NOMO-1 treated with dmso at 0.1 percent for 144 hours (cell line): ENCODE results near the gene CALCOCO2.
"Not testable (repeated sequence)": the region's sequence is repeated elsewhere in the genome, so short reads cannot be mapped to it uniquely, and the experiment has no call there.

Experiments
- DNase-seq: peaks from one replicate; lab custom pipeline; 2025; ENCODE audit not compliant: unreplicated experiment; lab: John Stamatoyannopoulos, UW

Gene CALCOCO2, protein sequence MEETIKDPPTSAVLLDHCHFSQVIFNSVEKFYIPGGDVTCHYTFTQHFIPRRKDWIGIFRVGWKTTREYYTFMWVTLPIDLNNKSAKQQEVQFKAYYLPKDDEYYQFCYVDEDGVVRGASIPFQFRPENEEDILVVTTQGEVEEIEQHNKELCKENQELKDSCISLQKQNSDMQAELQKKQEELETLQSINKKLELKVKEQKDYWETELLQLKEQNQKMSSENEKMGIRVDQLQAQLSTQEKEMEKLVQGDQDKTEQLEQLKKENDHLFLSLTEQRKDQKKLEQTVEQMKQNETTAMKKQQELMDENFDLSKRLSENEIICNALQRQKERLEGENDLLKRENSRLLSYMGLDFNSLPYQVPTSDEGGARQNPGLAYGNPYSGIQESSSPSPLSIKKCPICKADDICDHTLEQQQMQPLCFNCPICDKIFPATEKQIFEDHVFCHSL

DNA sequence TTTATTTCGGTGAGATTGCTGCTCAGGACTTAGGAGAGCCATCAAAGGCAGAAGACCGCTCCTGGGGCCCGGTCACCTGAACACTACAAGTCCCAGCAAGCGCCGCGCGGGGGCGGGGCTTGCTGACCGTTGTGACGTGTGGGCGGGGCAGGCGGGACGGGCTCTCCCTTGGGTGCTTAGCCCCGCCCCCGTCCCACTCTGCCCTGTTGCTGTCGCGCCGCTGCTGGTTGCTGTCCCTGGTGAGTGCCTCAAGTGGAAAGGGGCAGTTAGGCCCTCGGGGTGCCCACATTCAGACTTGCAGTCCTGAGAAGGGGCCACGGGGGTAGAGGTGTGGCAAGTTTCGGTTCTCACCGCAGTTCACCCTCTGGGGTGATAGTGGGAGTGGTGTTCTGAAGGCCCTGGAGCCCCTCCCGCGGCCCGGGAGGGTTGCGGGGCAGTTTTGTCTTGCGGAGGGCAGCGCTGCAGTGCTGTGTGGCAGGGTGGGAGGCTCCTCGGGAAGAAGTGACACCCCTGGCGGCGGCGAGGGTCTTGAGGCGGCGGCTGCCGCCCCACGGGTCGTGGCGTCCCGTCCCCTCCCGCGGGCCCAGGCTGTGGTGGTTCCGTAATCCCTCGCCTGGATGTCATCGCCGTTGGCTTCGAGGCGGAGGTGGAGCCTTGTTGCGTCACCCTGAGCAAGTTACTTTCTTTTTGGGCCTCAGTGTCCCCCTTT lies at the start of gene CALCOCO2:
Gene CALCOCO2 (plus strand): TSS at position 196 of the 709 bp plus-strand sequence. CDS start 10,673 bp downstream, outside the sequence.
- peak; percentile 95 for DNase-seq

DNA sequence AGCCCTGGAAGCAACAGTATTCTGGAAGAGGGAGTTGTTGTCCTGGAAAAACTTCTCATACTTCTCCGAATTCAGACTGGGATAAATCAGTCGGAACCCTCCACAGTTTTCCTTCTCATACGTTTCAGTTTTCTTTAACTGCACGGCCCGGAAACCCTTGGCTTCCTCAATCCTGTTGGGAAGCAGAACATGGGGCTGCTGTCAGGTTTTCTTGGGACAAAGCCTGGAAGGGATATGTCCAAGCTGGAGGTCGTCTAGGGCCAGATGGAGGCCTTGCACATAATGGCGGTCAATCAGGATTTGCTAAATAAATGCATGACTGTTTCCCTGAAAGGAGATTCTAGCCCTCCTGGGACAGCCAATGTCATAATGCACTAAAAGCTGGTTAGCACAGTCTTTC lies 43.0 kb upstream of the CALCOCO2 start:
- DNase-seq = no peak

DNA sequence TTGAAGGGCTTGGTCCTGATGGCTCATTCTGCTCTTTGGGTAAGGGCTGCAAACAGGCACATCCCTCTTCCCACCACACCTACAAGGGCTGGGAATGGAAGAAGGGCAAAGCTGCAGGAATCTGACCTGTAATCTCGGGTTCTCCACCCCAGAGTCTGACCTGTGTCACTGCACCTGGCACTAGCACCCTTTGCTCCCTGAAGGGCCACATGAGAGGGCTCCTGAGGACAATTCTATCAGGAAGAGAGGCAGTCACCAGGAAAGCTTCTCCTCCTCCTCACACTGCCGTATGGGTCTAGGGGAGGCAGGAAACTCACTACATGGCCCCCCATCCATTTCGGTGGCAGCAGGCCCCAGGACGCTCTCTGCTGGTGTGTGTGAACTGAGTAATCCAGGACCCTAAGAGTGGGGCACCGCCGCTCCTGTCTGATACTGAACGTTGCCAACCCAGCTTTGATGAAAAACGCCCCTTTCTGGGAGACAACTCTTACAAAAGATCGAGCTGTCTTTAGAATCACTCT lies 40.2 kb upstream of the CALCOCO2 start:
- DNase-seq = no peak

DNA sequence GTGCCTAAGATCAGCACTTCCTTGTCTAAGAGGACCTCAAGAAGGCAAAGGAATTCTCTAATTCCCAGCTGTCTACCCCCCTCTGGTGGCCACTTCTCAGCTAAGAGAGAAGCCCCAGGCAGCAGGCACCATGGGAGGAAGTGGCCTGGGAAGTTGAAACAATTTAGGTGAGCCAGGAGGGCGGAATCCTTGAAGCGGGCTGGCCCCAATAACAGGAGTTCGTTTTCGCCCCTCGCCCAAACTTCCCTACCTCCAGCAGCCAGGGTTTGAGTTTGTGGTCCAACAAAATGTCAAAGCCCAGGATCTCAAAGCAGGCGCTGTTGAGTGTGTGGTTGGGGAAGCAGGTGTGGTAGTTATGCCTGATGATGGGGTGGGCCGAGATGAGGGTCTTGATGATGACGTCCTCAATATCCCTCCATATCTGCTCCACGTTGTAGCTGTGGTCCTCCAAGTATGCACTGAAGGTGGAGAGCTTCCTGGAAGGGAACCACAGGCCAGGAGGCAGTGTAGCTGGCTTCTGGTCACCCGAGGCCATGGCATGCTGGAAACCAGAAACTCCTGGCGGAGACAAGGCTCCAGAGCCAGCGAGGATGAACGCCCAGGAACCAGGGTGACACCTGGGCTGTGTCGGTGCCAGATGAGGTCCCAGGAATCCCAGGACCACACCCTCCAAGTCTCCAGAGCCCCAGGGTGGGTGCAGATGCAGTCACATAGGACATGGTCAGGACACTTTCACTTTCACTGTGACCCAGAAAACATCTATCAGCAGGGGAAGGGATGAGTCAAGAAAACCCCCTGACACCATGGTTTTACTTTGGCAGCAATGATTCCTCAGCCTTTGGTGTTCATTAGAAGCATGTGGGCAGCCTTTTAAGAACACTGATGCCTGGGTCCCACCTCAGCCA lies 39.5 kb upstream of the CALCOCO2 start:
- DNase-seq = no peak

DNA sequence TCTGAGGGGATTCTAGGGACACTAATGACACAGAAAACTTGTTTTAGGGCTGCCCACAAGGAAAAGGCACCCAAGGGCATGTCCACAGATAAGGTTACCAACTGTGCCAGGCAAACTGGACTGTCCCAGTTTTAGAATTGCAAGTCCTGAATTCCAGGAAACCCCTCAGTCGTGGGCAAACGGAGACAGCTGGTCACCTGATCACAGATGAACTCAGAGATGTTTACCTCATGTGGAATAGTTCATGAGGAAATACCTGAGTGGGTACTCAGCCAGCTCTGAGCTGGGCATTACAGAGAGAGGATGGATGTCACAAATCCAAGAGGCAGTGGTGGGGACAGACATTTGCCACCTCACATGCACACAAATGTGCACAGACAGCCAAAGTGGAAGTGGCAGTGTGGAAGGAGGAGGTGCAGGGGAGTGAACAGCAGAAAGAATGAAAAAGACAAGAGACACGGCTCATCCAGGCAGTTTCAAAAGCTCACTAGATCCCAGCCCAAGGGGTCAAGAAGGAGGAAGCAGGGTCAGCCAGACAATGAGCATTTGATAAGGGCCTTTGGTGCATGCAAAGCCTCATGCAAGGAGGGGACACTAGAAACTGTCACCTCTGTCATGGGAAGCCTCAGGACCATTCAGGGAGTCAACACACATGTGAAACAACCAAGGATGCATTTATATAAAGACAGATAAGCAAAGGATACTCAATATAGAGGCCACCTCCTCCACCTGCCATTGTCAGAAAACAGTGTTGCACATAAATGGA lies 38.6 kb upstream of the CALCOCO2 start:
- DNase-seq = no peak

DNA sequence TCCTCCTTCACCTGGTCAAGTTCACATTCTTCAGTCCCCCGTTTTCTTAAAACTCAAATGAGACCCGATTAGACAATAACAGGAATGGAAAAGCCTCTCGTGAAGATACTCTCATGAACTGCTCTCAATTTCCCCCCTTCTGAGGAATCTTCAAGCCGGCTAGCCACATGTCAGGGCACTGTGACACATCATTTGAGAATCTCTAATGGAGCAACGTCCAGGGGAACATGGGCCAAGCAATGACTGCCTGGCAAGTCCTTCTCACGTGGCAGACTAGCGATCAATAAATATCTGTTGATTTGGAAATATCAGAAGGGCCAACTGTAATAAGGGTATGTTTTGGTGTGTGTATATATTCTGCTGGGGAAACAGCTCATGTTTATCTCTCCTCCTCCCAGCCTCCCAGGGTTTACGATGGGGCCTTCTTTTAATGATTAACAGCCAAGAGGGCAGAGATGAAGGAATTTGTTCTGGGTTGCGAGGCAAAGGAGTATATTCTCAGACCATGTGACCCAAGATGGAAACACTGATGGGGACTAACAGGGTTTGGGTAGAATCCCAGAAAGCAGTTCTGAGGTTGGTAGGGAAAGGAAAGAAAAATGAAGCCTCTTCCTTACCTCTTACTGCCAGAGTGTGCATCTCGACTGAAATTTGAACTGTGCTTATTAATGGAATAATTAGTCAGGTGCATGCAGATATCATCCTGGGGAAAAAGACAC lies 35.2 kb upstream of the CALCOCO2 start:
- no peak for DNase-seq

DNA sequence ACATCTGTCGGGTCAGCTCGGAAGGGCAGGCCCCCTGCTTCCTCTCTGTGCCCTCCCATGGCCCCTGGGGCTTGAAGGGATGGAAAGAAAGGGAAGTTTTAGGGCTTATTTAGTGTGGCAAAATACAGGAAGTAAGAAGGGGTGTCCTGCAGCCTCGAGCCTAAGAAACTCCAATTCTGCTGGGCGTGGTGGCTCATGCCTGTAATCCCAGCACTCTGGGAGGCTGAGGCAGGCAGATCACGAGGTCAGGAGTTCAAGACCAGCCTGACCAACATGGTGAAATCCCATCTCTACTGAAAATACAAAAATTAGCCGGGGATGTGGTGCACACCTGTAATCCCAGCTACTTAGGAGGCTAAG lies 34.7 kb upstream of the CALCOCO2 start:
- DNase-seq = not testable (repeated sequence)

DNA sequence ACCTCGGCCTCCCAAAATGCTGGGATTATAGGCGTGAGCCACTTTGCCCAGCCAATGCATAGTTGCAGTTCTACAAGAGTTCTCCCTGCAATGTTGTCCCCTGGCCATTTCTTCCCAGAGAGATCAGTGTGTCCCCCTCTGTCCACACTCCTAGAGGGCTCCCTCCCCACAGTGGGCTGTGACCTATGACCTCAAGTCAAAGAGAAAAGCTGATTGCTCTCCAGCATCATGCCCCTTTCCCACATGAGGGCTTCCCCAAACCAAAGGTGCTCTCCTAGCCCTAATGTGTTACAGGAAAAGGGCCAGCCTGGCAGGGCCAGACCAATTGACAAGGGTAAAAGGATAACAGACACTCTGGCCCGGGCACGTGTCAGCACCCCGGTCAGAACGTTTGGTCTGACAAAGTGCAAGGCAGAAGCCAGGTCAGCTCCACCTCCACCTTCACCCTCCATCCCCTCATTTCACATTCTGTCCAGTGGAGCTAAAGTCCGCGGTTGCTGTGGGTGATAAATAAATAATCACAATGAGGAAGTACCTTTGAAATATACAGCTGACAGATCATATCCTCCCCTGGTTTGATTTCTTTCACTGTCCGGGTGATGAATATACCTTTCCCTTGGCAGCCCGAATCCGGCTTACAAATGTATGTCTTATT lies 31.6 kb upstream of the CALCOCO2 start:
- DNase-seq = no peak

DNA sequence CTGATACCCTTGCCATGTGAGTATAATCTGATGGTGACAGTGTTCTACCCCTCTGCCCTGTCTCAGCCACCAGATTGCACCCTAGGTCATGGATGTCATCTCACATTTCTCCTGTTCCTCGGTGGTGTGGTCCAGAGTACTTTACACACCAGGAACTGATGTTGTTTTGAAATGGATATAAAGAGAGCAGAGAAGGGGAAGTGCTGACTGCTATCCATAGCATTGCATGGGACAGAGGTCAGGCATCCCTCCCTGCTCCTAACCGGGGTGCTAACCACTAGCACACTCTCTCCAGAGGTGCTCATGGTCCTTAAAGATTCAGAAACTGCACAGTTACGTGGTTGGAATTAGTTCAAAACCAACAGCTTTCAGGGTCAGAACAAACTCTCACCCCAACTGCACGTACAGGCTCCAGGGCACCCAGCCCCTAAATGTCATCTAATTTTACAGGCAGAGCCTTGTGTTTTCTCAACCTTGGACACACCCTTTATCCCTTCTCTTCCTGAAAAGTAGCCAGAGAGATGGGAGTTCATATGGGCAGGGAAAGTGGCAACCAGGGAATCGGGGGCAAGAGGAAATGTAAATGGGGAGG lies 30.1 kb upstream of the CALCOCO2 start:
- no peak for DNase-seq

DNA sequence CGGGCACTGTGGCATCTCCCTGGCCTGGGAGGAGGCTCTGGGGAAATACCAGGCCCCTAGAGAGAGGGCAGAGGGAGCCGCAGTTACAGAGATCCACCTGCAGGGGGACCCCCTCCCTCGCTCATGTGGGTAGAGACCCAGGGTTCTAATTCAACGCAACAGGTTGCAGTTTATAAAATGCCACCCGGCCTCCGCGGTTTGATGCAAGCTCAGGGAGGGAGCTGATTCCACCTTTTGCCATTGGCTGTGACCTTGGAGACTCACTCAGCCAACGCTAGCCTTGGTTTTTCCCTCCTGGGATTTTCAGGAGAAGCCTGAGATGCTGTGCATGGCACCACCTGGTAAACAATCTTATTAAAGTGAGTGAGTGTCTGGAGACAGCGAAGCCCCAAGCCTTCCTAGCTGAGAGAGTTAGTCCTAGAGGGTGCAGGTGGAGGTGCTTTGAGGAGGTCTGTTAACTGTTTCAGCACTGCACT lies 25.9 kb upstream of the CALCOCO2 start:
- no peak for DNase-seq

DNA sequence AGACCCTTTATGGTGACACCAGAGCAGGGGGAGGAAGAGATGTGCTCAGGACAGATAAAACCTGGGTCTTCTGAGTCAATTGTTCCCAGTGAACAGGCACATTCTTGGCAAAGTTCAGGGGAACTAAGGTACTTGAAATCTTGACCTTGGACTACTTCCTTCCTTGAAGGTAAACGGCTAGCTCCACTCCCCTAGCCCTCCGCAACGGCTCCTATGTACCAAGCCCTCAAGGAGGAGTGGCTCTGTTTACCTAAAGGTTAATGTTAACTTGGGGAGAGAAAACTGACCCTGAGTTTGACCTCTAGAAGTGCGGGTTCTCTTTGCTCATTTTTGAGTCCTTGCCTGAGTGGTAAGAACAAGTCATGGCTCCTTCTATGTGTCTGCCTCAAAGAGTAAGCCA lies 21.7 kb upstream of the CALCOCO2 start:
- DNase-seq = no peak

DNA sequence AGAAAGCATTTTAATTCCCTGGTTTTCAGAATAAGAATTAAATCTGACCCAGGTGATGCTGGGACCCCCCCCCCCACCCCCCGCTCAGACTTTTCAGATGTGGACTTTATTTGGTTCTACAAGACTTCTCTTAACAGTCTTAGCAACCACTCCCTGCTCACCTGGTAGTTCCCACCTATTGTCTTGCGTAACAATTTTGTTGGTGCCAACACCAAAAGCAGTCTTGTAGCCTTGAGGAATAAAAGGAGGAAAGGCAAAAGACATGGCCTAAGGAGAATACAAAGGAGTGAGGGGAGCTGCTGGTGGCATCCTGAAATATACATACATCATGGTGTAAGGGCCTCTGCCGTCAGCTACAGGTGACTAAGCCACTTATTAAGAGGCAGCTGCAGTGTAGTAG lies 18.8 kb upstream of the CALCOCO2 start:
- no peak for DNase-seq

DNA sequence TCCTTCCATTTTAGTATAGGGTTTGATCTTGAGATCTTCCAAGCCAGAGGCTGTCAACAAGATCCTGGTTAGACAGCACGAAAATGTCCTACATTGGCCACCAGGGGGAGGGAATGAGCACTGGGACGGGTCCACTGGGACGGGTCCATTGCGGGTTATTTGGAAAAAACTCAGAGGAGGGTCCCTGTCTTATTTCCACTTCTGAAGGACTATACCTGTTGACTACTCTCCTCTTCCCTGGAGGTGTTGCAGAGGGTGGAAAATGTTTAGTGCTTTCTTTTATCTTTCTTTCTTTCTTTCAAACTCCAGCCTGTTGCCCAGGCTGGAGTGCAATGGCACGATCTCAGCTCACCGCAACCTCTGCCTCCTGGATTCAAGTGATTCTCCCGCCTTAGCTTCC lies 16.3 kb upstream of the CALCOCO2 start:
- DNase-seq = no peak

DNA sequence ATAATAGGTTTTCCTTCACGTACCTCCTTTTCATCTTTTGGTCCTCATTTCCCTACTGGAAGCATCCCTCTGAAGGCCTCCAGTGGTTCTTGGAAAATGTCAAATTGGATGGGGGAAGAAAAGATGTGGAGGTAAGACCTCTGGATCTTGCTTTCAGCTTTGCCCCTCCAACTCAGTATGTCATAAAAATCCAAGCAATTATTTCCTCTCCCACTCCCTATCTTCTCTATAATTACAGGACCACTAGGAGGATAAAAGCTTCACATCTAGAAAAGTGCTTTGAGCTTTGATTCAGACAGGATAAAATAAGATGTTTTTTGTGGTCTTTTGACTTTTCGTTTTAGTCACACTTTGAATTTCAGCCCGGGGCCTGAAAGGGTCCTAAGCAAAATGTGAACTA lies 15.5 kb upstream of the CALCOCO2 start:
- no peak for DNase-seq

DNA sequence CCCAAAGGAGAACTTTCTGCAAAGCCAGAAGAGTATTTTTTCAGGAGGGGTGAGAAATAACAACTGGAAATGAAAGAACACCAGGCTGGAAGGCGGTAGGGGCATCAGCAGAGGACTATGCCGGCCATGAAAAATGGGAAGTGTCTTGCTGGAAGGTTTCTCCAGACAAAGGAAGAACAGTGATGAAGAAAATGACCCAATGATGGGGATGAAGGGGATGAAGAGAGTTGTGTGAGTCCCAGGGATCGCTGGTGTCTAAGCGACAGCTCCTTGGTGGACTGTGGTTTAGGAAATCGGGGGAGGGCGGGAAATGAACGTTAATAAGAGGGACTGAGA lies 14.4 kb upstream of the CALCOCO2 start:
- no peak for DNase-seq

DNA sequence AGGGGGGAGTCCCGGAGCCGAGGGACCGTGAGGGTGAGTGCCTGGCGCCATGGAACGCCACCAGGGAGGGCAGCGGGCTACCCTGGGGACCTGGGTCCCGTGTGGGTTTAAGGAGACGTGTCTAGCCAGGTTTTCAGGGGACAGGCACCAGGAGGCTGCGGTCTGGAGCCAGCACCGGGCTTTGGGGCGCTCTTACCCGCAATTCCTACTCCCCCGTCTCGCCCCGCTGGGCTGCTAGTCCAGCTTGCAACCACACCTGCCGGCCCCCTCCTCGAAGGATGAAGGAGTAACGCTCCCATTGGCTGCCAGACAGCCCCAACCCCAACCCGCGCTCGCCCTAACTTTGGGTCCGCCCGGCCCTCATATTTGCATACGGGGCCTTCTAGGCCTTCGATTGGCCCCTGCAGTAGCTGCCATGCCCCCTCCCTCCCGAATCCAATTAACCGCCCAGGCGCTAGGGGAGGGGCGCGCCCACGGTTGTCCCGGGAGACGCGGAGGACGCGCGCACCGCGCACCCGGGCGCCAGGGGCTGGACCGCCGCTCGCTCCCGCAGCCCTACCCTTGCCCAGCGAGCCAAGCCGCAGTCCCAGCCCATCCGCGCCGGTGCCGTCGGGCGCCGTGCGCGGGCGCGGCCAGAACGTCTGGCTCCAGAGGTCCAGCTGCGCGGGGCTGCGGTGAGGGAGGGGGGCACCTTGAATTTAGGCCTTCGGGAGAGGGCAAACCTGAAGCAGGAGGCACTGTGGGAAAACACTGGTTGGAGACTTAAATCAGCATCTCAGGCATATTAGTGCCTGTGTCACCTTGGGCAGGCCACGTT lies 13.9 kb upstream of the CALCOCO2 start, which contains the start of gene TTLL6:
Gene TTLL6 (minus strand): TSS at position 456 of the 817 bp plus-strand sequence. CDS start 157 bp downstream, at position 299.
- DNase-seq = peak; percentile 86

DNA sequence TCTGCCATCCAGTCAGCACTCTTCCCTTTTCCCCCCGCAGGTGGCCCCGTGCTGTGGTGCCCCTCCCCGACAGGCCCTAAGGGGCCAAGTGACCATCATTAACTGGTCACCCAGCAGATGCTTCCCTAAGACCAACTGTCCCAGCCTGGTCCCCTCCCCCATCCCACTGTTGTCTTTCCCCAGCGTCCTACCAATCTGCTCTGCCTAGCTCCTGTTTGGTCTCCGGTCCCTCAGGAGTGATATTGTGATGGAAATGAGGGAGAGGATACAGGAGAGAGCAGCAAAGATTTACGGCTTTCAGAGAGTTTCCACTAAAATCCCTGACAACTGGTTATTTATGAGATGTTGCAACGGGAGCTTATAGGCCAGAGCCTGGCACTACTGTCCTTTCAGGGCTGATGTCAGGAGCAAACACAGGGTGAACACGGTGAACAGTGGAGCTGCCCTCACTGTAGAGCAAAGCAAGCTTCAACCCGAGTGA lies 12.4 kb upstream of the CALCOCO2 start:
- no peak for DNase-seq

DNA sequence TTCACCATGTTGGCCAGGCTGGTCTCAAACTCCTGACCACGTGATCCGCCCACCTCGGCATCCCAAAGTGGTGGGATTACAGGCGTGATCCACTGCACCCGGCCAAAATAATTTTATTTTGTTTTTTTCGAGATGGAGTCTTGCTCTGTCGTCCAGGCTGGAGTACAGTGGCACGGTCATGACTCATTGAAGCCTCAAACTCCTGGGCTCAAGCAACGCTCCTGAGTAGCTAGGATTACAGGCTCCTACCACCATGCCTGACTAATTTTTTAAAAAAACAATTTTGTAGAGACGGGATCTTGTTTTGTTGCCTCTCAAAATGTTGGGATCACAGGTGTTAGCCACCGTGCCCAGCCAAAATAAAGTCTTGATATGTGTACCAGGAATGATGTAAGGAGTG lies 11.4 kb upstream of the CALCOCO2 start:
- no peak for DNase-seq
